Inferior parietal cortex (tissue), 1 donor: Measurements from ENCODE around the gene RELA.

Experiments
- DNase-seq: peaks from one replicate; pipeline ENCODE4 v3.0.0-alpha.2; 2016; ENCODE audit errors: extremely low spot score

RELA gene

DNA sequence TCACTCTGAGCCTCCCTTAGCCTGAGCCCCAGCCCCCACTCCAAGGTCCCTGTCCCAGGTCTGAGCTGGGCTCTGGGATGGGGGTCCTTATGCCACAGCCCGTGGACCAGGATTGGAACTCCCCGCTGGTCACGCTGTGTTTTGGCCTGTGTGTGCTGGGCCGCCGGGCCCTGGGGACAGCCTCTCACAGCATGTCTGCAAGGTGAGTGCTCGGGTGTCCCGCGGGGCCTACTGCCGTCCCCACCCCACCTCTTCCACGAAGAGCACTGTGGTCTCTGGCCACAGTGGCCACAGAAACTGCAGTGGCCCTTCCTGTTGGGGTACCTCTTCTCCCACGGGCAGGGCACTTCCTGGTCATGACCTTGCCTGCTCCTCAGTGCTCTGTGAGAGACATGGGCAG is 28.3 kb downstream of the RELA start:
- no peak for DNase-seq

- no peak for DNase-seq
Observed at GRCh38 chr11:65634109-65634436, 28.6 kb downstream of the RELA start.

DNA sequence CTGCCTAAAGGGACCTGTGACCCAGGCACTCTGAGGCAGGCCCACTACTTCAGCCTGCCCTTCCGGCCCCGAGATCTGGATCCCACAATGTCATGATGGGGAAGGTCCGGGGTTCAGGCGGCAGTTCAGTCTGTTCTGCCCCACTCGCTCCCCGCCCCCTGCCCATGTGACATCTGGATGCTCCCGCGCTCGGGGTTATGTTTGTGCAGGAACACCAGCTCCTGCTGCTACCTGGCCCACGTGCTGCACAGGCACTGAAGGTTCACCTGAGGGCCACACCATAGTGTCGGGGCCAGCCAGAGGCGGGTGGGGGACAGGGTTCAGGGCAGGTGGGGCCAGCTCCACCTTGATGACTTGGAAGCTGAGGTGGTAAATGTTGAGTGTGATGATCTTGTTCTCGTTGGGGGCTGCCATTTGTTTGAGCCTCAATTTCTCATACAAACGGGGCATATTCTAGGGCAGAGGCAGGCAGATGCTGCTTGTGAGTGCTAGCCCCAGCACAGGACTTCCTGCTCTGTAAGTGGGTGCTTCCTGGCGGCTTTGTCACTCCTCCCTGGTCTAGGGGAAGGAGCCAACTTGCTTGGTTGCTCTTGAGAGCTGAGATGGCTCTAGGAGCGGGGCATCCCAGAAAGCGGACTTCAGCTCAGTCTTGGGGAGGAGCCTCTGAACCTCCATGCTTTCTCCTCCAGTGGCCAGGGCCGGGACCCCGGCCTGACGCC is 29.2 kb downstream of the RELA start:
- DNase-seq, result no peak

GRCh38 chr11:65630215-65630614 is 32.5 kb downstream of the RELA start:
- DNase-seq, result no peak

GRCh38 chr11:65629579-65629978 is 33.1 kb downstream of the RELA start:
- DNase-seq, result no peak

DNA sequence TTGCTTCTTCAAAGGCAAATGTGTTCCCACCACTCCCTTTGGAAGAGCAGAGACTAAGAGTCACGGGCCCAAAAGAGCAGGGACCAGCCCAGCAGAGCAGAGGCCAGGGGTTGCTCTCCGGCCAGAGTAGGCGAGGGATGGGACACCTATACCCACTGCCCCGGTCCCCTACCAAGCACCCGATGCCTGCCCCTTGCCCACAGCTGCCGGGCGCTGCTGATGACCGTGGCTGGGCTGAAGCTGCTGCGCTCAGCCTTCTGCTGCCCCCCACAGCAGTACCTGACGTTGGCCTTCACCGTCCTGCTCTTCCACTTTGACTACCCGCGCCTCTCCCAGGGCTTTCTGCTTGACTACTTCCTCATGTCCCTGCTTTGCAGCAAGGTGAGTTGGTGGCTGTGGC is 35.5 kb downstream of the RELA start:
- no peak for DNase-seq

DNA sequence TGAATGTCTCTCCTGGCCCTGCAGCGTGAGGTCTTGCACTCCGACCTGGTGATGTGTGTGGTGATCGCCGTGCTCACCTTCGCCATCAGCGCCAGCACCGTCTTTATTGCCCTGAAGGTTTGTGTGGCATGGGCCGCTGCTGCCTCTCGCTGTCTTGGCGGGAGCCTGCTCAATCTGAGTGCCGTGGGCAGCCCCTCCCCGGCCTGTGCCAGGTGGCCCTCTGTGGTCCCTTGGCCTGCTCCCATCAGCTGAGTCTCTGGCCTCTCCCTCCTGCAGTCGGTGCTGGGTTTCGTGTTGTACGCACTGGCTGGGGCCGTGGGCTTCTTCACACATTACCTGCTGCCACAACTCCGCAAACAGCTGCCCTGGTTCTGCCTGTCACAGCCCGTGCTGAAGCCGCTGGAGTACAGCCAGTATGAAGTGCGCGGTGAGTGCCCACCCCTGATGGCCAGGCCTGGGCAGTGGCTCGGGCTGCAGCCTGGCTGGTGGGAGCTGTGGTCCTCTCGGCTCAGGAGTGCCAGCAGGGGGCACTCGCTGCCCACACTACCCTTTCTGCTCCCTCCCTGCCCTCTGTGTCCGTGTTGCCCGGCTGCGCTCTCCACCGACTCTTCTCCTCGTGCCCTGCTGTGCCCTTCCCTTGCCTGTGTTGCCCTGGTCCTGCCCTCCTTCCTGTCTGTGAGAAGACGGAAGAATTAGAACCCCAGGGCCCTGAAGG is 36.9 kb downstream of the RELA start:
- peak; percentile 57 for DNase-seq

DNA sequence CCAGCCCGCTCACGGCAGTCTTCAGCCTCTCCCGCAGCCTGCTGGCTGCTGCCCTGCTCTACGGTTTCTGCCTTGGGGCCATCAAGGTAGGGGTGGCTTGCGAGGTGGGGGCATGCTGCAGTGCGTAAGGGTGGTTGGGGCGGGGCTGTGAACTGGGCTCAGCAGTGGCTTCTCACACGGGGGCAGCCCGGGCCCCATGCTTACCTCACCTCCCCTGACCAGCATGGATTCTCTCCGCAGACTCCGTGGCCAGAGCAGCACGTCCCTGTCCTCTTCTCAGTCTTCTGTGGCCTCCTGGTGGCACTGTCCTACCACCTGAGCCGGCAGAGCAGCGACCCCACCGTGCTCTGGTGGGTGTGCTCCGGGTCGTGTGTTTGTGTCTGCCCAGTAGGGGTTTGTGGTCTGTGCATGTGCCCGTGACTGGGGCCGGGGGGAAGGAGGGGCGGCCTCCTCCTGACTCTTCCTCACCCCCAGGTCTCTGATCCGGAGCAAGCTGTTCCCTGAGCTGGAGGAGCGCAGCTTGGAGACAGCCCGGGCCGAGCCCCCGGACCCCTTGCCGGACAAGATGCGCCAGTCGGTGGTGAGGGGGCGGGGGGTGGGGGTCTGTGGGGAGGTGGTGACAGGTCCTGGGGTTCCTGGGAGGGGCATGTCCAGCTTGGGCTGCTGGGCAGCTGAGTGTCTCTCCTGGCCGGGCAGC is 37.6 kb downstream of the RELA start:
- DNase-seq, result no peak

DNA sequence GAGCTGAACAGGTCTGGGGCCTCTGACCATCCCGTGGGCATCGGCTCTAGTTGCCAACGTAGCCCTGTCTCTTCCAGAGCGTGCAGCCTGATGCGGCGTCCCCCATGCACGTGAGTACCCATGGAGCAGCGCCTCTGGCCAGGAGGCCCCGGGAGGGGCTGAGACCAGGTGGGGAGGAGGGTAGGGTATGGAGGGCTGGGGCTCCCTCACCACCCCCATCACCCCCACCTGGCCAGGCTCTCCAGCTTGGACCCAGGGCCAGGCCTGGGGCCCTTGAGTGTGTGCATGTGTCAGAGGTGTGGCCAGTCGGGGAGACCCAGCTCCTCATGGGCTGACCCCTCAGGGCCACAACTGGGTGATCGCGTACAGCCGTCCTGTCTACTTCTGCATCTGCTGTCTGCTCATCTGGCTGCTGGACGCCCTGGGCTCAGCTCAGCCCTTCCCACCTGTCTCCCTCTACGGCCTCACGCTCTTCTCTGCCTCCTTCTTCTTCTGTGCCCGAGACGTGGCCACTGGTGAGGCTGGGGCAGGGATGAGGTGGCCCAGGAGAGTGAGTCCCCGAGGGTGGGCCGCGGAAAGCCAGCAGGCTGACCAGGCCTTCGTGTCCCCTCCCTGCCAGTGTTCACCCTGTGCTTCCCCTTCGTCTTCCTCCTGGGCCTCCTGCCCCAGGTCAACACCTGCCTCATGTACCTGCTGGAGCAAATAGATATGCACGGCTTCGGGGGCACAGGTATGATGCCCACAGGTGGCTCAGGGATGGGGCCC is 38.7 kb downstream of the RELA start:
- DNase-seq, result no peak

DNA sequence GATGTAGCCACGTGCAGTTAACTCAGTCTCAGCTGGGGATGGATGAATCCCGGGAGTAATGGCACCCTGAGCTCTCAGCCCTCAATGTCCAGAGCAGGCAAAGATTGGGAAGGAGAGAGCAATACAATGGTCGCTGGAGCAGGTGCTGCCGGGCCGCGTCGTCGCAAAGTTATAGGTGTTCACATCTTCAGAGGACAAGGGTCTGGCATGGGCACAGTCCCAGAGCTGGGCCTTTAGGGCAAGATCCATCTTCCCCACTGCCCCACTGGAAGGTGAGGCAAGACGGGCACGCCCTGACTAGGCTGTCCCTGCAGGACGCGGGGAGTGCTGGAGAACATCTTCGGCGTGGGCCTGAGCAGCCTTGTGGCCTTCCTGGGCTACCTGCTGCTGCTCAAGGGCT is 39.5 kb downstream of the RELA start:
- no peak for DNase-seq

DNA sequence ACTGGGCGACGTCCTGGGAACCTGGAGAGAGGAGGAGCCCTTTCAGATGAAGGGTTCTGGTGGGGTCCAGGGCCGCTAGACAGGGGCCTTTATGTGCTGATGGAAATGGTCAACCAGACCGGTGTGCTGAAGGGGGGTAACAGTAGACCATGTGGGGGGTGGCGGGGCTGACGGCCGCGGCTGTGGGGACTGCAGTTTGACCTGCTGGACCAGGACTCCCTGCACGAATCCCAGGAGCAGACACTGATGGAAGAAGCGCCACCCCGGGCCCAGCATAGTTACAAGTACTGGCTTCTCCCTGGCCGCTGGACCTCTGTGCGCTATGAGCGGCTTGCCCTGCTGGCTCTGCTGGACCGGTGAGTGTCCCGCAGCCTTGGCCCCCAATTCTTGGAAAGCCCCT is 40.7 kb downstream of the RELA start:
- no peak for DNase-seq

DNA sequence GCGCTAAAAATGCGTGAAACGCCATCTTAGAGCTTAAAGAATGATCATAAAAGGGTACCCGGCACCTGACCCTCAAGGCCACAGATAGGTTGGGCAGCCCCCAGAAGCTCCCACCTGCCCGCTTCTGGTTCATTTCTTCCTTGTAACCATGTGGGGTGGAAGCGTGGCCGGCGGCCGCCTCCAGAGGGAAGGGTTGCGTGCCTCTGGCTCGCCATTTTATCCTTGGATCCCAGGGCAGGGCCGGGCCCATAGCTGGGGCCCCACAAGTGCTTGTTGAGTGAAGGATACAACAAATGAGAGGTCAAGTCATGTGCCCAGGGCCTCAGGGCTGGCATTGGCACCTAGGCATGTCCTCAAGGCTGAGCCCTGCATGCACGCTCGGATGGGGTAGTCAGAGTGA is 41.3 kb downstream of the RELA start:
- no peak for DNase-seq

DNA sequence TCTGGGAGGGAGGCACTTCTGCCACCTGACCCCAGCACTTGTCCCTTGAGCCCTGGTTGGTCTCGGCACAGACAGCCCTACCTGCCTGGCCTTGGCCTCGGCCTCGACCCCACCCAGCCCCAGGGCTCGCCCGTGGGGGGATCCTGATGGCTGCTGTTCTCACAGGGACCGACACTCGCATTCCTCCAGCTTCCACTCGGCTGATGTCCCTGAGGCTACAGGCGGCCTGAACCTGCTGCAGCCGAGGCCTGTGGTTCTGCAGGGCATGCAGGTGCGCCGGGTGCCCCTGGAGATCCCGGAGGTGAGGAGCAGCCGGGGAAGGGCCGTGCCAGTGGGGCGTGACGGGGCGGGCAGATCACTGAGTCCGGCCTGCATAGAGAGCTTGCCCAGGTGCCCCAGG is 42.0 kb downstream of the RELA start:
- no peak for DNase-seq

DNA sequence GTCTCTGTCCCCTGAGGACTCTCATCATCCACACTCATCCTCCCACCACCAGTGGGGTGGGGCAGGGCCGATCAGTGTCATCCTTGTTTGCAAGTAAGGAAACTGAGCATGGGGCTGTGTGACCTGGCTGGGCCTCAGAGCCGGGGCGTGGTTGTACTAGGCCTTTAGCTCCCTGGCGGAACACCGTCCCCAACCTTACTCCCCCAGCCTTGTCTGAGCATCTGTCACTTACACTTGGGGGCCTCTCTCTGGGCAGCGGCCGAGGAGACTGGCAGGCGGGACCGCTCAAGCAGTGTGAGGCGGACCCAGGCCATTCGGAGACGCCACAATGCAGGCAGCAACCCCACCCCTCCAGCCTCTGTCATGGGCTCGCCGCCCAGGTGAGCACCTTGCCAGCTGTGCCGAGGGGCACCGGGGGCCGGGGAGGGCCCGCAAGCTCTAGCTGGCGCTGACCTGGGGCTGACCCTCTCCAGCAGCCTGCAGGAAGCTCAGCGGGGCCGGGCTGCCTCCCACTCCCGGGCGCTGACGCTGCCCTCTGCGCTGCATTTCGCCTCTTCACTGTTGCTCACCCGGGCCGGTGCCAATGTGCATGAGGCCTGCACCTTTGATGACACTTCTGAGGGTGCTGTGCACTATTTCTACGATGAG is 43.3 kb downstream of the RELA start:
- DNase-seq, result no peak

DNA sequence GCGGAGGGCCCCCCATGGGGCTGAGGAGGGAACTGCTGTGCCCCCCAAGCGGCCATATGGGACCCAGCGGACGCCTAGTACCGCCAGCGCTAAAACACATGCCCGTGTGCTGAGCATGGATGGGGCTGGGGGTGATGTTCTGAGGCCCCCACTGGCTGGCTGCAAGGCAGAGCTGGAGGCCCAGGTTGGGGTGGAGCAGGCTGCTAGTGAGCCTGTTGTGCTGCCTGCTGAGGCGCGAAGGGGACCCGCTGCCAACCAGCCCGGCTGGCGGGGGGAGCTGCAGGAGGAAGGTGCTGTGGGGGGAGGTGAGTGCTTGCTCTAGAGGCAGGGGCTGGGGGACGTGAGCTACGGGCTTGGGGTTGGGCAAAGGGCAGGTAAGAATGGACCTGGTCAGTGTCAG is 44.0 kb downstream of the RELA start:
- no peak for DNase-seq

GRCh38 chr11:65617990-65618751 is 44.5 kb downstream of the RELA start:
- DNase-seq, result no peak

DNA sequence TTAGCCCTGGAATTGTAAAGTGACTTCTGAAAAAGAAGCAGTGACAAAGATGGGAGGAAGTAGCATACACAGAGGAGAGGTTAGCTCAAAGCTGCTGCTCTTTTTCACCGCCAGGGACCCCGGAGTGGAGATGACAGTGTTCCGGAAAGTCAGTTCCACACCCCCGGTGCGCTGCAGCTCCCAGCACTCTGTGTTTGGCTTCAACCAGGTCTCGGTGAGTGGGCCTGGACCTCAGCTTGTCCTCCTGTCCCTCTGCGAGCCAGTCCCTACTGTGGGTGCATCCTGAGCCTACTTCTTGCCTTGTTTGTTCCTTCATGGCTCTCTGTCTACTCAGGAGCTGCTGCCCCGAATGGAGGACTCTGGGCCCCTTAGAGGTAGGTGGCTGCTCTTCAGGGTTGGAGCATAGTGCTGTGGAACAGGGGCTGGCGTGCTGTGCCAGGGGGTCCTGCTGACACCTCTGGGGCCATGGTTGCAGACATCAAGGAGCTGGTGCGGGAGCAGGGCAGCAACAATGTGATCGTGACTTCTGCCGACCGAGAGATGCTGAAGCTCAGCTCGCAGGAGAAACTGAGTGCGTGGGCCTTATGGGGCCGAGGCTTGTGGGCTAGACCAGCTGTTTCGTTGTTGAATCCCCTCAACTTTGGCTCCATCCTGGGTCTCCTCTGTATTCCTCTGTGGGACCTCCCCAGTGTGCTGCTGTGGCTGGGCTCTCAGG is 45.4 kb downstream of the RELA start:
- no peak for DNase-seq

GRCh38 chr11:65616575-65617001 is 46.1 kb downstream of the RELA start:
- DNase-seq, result no peak

DNA sequence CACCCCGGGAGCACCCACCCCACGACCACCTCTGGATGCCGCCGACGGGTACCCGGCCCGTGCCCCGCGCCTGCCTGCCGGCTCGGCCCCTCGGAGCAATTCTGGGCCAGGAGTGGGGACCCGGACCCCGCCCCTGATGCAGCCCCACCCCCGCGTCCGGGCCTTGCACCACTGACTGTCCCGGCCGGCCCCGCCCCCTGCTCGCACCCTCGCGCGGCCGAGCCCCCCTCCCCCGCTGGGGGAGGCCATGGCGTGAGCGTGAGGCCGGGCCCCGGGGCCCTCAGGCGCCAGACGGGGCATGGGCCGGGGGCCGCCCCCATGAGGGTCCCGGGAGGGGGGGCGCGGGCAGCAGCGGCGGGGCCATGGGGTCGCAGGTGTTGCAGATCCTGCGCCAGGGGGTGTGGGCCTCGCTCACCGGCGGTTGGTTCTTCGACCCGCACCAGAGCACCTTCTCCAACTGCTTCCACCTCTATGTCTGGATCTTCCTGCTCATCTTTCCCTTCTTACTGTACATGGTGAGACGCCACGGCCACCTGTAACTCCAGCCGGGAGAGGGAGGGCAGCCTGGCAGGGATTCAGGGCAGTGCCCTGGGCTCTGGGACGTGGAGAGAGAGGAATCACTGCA is 46.7 kb downstream of the RELA start:
- no peak for DNase-seq
